SK-N-MC (cell line): ENCODE results near the gene TNIK.

Experiments
- EZH2 ChIP-seq: fragments of 200-600 bp; sonication (generic); IDR thresholded peaks from one replicate; pipeline ENCODE4 v1.6.1; 2017; ENCODE audit warnings: antibody characterized with exemption
- POLR2AphosphoS5 ChIP-seq: IDR thresholded peaks from 2 replicates; pipeline ENCODE4 v1.6.1; 2012; ENCODE audit warnings: mild to moderate bottlenecking, low read depth, low read length, borderline replicate concordance

- TF ChIP-seq EZH2, result no peak
- TF ChIP-seq POLR2AphosphoS5, result no peak
Measured at GRCh38 chr3:171387062-171387461, 73.1 kb downstream of the TNIK start.
